Adrenal gland (tissue), 5 donors: ENCODE results near the gene SEMA6C.

Experiments
- POLR2A ChIP-seq, 2 donors: fragments of 450-650 bp; IDR thresholded peaks; one replicate each; pipeline ENCODE4 v1.6.1; 2017; ENCODE audit warnings: antibody characterized with exemption in 2 of 2, mild to moderate bottlenecking in 2 of 2, moderate library complexity in 1 of 2
- TF ChIP-seq, protein P1 (sequence below), 6 experiments: fragments of 450-650 bp in 4 of 6; fragments of 200-600 bp in 2 of 6; sonication (generic) in 1 of 6; IDR thresholded peaks; 1 replicate in 5 of 6; 2 replicates in 1 of 6; pipeline versions ENCODE4 v1.5.1 to v1.8.0; 2016 to 2021; ENCODE audit warnings: antibody characterized with exemption in 6 of 6, mild to moderate bottlenecking in 2 of 6, moderate library complexity in 1 of 6
- donor health status: DM: no; HTN: no; CAD: no.

DNA sequence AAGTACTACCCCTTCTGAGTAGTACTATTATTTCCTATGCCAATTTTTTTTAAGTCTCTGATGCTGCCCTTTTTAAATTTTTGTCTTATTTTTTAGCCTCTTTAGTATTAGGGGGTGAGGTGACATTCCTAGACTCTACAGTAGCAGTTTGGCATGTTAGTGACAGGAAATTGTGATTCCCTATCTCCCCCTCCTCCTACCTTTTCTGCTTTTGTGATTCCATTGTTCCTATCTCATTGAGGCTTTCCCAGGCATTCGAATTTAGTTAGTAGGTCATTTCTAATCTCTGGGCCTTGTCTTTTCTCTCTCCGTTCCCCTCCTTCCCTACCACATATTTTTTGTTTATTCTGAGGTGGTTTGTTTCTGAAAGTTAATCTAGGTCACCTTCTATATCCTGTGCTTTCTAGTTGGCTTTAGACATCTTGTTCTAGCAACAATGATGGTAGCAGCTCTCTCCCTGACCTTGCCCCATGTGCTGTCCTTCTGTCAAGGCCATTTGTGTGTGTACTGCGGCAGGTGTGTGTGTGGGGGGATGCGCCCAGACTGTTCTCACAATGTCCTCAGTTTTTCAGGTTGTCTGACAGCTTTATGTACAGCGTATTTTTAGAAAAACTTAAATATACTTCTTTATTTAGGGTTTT is 21.5 kb downstream of the SEMA6C start:
- TF ChIP-seq POLR2A (IDR thresholded peaks at IDR 0.05), result no peak
- TF ChIP-seq, protein P1, sequence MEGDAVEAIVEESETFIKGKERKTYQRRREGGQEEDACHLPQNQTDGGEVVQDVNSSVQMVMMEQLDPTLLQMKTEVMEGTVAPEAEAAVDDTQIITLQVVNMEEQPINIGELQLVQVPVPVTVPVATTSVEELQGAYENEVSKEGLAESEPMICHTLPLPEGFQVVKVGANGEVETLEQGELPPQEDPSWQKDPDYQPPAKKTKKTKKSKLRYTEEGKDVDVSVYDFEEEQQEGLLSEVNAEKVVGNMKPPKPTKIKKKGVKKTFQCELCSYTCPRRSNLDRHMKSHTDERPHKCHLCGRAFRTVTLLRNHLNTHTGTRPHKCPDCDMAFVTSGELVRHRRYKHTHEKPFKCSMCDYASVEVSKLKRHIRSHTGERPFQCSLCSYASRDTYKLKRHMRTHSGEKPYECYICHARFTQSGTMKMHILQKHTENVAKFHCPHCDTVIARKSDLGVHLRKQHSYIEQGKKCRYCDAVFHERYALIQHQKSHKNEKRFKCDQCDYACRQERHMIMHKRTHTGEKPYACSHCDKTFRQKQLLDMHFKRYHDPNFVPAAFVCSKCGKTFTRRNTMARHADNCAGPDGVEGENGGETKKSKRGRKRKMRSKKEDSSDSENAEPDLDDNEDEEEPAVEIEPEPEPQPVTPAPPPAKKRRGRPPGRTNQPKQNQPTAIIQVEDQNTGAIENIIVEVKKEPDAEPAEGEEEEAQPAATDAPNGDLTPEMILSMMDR (IDR thresholded peaks at IDR 0.05), result no peak
